HG02571 (cell line): ENCODE data around the gene SNX20.
A peak's percentile ranks its signal among the peaks of the same experiment; 100 is the strongest.

Experiments used
- ATAC-seq: cut with Tn5 transposase; IDR thresholded peaks from one replicate; pipeline ENCODE4 v1.9.1; 2021; ENCODE audit warnings: mild to moderate bottlenecking, moderate library complexity; ENCODE audit not compliant: unreplicated experiment

Gene SNX20

DNA sequence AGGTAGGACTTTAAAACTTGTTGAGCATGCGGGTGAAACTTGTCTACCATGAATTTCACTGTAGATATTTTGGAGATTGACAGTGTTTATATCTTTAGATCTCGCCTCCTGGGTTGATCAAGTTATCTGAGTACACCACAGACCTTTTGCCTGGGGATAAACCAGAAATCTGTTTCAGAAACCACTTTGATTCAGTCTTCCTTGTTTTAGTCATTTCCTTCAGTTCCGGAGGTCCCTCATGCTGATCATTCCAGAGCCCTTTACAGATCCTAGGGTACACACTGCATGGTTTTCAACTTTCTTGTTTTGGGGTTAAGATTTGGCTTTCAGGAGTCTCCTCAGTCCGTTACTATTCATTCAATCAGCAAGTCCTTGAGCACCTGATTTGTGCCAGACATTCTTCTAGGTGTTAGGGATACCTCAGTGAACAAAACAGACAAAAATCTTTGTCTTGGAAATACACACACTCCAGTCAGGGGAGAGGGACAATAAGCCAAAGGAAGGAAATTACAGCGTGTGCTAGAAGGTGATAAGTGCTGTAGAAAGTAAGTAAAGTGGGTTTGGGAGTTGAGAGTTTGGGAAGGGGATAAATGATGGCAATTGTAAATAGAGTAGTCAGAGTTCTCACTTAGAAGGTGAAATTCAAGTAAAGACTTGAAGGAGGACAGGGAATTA, 24.5 kb upstream of the SNX20 start:
- no peak for ATAC-seq

DNA sequence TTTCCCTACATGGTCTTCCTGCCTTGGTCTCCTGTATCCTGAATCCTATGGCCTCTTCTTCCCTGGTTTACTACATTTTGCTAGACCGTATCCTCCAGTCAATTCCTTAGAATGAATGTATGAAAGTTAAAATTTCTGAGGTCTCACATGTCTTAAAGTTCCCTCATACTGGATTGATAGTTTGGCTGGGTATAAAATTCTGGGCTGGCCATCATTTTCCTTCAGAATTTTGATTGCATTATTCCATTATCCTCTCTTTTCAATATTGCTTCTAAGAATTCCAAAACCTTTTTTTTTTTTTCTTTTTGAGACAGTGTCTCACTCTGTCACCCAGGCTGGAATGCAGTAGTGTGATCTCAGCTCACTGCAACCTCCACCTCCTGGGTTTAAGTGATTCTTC, 23.1 kb upstream of the SNX20 start:
- ATAC-seq: no peak

DNA sequence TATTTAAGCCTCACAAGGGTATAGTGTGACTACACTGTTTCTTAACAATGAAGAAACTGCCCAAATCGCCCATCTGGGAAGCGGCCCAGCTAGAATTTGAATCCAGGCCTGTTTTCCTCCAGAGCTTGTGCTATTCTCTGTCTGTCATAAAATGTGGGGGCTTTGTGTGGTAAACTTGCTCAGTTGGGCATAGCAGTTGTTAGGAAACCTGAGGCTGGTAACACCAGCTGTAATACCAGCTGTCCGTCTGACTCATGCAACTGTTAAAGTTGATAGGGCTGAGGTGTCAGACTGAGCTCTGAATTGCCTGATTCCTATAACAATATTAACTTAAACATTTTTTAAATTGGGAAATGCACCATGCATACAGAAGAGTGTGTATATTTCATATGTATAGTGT, 21.6 kb upstream of the SNX20 start:
- ATAC-seq: no peak

DNA sequence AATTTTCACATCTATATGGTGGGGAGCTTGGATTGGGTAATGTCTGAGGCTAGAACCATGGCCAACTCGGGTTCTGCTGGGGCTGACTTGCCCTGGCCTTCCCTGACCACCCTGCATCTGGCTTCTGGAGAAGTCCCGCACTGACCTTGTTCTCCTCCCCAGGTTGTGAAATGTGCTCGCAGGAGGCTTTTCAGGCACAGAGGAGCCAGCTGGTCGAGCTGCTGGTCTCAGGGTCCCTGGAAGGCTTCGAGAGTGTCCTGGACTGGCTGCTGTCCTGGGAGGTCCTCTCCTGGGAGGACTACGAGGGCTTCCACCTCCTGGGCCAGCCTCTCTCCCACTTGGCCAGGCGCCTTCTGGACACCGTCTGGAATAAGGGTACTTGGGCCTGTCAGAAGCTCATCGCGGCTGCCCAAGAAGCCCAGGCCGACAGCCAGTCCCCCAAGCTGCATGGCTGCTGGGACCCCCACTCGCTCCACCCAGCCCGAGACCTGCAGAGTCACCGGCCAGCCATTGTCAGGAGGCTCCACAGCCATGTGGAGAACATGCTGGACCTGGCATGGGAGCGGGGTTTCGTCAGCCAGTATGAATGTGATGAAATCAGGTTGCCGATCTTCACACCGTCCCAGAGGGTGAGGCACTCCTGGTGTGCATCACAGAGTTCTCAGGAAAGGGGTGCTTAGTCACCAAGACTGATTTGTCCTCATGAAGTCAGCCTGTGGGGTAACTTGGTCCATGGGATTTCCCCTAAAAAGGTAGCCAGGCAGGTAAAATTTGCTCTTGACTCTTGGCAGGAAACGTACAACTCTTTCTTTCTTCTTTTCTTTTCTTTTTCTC, 18.4 kb upstream of the SNX20 start:
- ATAC-seq: no peak

DNA sequence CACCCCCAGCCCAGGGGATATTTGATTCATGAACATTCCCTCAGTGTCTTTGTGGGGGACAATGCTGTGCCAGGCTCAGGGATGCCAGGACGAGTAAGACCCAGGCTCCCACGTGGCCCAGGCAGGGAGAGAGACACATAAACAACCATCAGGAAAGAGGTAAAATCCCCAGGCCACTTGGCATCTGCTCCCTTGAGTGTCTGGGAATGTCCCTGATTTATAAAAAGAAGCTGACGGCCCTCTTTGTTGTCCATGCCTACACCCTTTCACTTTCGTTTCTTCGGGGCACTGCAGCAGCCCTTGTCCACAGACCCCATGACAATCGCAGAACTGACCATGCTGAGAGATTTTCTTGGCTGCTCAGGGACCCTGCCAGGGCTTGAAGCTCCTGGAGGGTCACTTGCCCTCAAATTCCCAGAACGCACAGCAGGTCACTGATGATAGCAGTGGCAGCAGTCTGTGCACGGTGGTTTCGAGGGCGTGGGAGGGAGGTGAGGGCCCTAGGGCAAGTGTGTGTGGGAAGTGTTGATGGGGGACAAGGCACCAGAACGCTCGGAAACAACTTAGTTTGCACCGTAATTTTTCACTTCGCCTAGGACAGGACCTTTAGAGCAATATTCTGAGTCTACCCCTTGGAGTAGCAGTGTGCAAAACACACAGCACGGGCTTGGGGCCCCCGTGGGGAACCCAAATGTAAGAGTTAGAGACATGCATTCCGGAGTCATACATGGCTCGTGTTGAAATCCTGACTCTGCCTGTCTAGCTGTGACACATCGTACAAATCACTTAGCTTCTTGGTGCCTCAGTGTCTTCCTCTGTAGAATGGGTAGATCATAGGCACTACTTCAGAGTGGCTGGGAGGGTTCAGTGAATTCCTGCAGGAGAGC, 17.0 kb upstream of the SNX20 start:
- peak; percentile 44 for ATAC-seq

DNA sequence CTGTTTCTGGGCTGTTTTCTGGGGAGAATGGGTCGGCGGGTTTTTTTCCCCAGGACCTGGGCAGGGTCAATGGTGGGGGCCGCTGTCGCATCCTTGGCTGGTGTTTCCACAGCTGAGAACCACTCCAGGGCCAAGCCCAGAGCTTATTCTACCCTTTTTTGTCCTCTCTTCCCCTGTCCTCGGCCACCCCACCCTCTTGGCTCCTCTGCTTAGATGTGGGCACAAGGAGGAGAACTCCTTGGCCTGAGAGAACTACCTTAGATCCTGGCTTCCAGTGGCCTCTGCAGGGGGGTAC, 16.3 kb upstream of the SNX20 start:
- ATAC-seq: no peak

DNA sequence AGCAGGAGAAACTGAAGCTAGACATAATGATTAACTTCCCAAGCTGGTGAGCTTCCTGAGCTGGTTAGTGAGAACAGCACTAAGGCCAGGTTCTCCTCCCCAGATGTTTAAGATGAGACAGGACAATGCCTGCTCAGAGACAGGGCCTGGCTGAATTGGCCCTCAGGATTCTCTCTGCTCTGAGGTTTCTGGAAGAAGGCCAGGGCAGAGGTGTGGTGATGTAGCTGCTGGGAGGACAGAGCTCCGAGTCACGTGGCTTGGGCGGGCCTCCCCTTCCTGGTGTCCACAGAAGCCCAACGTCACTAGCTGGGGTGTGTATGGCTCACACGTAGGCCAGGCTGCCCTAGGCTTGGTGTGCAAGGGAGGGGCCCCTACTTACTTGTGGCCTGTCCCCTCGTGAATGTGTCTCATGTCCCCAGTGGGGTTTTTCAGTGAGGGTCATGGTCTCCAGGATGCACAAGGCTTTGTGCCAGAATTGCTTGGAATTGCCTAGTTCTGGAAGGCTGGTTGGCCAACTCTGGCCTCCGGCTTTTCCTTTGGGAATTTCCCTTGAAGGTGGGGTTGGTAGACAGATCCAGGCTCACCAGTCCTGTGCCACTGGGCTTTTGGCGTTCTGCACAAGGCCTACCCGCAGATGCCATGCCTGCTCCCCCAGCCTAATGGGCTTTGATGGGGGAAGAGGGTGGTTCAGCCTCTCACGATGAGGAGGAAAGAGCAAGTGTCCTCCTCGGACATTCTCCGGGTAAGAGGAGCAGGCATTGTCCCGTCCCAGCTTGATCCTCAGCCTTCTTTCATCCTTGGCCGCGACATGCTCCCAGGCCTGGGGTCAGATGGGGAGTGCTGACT, 15.7 kb upstream of the SNX20 start:
- peak; percentile 65 for ATAC-seq

DNA sequence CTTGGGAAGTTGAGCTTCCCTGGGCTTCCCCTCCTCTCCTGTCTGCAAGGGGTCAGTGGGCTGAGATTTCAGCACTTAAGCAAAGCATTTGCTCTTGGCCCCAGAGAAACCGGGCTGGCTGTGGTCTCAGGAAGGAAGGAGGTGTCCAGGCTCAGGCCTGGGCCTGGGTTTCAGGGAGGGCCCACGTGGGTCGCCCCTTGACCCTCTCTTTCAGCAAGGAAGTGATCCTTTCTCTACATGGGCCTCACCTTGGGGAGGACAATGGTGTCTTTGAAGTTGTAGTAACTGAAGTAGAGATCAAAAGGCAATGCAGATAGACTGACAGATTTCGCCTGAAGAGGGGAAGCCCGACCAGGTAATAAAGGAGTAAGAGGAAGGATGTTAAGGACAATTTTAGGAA, 15.0 kb upstream of the SNX20 start:
- no peak for ATAC-seq

DNA sequence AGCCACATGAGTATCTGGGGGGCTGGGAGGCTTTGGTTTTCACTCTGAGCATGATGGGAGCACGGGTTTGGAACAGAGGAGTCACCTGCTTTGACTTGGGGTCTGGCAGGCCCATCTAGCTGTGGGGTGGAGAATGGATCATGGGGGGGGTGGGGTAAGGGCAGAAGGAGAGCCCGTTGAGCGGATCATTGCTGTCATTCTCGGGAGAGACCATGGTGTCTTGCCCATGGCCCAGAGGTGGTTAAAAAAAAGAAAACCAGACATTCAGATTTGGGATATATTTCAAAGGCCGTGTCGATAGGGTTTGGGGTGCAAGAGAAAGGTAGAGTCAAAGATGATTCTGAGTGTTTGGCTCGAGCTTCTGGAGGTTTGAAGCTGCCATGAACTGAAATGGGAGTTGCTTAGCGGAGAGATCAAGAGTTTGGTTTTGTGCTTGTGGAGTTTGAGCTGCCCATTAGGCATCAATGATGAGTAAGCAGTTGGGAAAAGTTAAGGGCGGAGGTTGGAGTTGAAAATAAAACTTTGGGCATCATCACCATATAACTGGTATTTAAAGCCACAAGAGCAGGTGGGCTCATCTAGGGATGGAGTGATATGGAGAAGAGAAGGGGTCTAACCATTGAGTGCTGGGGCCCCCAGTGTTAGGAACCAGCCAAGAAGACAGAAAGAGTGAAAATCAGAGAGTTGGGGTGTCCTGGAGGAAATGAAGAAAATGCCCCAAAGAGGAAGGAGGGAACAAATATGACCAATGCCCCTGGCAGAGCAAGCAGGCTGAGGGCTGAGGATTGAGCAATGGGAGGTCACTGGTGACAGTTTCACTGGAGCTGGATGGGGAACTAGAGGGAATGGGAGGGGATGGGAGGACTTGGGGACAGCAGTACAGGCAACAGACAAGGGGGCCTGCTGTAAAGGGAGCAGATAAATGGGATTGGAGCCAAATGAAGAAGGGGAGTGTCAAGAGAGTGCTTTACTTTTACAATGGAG, 14.2 kb upstream of the SNX20 start:
- ATAC-seq: no peak

DNA sequence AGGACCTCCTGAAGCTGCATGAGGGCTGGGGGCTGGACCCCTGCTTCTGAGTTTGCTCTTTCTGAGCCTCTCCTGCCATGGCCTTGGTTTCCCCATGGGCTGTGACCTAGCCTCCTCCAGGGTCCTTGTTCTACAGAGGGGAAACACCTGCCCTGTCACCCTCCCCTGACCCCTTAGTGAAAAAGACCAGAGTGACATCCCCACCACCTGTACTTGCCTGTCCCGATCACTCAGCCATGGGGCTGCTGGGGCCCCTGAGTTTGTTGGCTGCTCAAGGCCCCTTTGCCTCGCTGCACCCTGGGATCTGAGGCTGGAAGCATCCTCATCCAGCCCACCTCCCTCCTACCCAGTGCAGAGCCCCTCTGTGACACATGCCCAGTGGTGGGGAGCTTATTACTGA, 13.1 kb upstream of the SNX20 start:
- ATAC-seq: no peak

DNA sequence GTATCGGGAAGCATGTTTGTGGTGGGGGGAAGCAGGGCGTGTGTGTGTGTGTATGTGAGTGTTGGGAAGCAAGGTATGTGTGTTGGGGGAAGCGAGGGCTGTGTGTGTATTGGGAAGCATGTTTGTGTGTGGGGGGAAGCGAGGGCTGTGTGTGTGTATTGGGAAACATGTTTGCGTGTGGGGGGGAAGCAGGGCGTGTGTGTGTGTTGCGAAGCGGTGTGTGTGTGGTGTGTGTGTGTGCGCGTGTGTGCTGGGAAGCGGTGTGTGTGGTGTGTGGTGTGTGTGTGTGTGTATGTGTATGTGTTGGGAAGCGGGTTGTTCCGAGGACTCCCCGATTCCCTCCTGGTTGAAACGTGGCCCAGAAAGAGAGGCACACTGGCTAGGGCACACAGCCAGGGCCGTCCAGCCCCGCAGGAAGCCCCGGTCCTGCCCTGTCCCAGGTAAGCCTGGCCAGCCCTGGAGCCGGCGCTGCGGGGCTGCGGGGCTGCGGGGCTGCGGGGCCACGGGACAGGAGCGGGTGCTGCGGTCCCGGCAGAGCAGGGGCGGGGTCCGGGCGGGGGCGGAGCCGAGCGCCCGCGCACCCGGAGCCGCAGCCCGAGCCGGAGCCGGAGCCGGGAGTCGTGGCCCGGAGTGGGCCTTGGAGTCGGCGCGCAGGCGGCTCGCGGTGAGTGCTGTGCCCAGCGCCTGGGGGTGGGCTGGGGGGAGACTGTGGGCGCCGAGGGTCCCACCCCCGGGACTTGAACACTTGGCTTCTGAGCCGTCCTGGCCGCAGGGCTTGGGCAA, 12.1 kb upstream of the SNX20 start, which contains the start of gene NOD2:
TSS of gene NOD2 (plus strand) at position 608 of the 783 bp plus-strand sequence. CDS start 5,890 bp downstream, outside the sequence.
- ATAC-seq: no peak

DNA sequence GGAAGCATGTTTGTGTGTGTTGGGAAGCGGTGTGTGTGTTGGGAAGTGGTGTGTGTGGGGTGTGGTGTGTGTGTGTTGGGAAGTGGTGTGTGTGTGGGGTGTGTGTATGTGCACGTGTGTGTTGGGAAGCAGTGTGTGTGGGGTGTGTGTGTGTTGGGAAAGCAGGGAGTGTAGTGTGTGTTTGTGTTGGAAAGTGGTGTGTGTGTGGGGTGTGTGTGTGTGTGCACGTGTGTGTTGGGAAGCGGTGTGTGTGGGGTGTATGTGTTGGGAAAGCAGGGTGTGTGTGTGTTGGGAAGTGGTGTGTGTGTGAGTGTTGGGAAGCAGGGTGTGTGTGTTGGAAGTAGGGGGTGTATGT, 11.5 kb upstream of the SNX20 start:
- ATAC-seq: no peak

DNA sequence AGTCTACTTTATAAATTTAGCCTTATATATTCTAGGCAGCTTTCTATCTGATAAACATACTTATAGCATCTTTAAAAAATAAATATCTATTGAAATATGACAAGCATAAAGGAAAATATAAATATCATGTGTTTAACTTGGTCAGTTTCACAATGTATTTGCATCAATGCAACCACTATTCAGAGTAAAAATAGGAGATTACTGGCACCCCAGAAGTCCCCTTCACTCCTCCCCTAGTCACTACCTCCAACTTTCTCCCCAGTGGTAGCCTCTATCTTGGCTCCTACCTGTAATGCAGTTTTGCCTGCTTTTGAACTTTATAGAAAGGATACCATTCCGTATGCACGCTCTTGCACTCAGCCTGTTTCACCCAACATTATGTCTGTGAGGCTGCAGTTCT, 9.1 kb upstream of the SNX20 start:
- no peak for ATAC-seq

DNA sequence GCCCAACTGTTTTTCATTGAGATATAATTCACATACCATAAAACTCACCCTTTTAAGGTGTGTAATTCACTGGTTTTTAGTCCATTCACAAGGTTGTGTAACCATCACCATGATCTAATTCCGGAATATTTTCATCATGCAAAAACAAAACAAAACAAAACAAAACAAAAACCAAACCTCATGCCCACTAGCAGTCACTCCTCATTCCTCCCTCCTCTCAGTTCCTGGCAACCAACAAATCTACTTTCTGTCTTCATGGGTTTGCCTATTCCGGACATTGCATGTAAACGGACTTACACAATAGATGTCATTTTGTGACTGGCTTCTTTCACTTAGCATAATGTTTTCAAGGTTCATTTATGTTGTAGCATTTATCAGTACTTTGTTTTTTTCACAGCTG, 7.8 kb upstream of the SNX20 start:
- ATAC-seq: no peak

DNA sequence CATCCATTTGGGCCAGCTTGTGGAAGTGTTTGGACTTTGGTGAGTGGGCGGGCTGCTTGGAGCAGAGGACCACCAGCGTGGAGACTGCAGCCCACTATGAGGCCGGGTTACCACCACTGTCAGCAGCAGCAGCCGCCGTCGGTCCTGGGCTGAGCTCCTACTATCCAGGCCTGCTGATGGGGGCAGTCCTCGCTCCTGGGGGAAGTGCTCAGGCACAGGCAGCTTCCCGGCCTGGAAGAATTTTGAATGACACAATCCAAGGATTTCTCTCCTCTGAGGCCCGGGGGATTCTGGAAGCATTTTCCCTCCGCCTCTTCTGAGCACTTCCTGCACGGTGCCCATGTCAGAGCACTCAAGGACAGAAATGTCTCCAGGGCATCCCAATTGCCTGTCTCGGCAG, 7.0 kb upstream of the SNX20 start:
- ATAC-seq: no peak

DNA sequence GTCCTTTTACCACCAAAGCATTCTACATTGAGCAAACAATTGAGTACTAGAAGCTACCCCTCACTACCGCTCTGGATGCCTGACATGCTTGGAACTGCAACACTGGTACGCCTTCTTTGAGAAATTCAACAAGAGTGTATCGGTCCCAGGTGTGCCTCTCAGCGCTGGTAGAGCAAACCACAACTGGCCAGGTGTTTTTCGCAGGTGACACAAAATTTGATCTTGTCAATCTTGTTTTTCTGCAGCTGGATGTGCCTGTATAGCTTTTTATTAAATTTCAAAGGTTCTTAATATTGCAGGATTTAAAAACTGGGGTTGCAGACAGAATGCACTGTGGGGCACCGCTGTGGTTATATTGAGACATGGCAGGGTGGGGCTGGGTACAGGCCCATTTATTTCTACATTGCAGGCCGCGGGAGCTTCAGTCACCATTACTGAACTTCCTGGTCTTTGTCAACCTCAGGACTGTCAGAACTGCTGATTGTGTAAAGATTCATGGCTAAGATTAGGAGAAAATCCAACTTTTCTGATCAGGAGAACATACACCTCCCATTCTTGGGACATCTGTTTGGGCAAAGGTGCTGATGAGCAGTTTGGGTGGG, 4.5 kb upstream of the SNX20 start:
- ATAC-seq: no peak

DNA sequence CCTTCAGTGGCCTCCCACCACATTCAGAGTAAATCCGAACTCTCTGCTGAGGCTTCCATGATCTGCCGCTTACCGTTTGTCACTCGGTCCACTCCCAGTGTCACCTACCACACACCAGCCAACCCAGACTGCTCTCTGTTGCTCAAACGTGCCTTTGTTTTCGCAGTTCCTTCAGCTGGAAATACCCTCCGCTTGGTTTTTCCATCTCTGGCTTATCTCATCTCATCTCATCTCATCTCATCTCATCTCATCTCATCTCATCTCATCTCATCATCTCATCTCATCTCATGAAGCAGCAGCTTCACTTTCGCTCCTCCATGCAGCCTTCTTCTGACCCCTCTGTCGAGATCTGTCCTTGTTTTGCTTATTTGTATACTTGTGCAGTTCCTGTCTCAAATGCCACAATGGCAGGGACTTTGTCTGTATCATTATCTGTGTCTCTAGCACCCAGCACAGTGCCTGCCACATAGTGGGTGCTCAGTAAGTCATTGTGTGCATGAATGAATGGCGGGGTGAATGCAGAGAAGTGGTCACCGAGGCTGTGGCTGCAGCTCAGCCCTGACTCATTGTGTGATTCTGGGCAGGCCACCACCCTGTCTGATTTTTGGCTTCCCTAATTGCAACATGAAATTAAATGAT, 3.8 kb upstream of the SNX20 start:
- ATAC-seq: no peak
